Caco-2 (cell line): ENCODE results near the gene ABCA1. TPM values are rescaled to one million over a fixed set of nuclear protein-coding genes. Genes with fewer than 3 reads are reported as not detected.
"Not testable (repeated sequence)": the region's sequence is repeated elsewhere in the genome, so short reads cannot be mapped to it uniquely, and the experiment has no call there.

Experiments used
- BruUV-seq: library from RNA; stranded (reverse); fragments of 400-500 nt; replicated peaks from 2 replicates; lab custom pipeline; 2021; lab: Mats Ljungman, UMichigan
- CTCF ChIA-PET: fragments of 300-600 bp; sonication (Branson Sonifier 250); formaldehyde crosslinking; loops from one replicate; lab custom pipeline; 2022; ENCODE audit warnings: antibody characterized with exemption; lab: Charles Lee
- POLR2A ChIA-PET: fragments of 300-600 bp; sonication (Branson Sonifier 250); formaldehyde crosslinking; loops from one replicate; lab custom pipeline; 2022; ENCODE audit warnings: antibody characterized with exemption; lab: Charles Lee
- DNase-seq, 2 experiments: peaks; one replicate each; pipeline versions ENCODE4 v3.0.0 to v3.0.0-alpha.2; 2020 to 2022
- H3K27me3 ChIP-seq: replicated peaks from 2 replicates; pipeline ENCODE4 v1.6.0; 2011; ENCODE audit warnings: low read length; ENCODE audit not compliant: control insufficient read depth, insufficient read depth
- H3K36me3 ChIP-seq: 2 replicates; pipeline ENCODE4 v1.5.1; 2011; ENCODE audit warnings: low read length; ENCODE audit not compliant: control insufficient read depth, insufficient read depth
- H3K4me1 ChIP-seq: fragments of 250-450 bp; sonication (Bioruptor Pico); 2 replicates; pipeline ENCODE4 v1.5.1; 2020; ENCODE audit warnings: mild to moderate bottlenecking
- H3K4me3 ChIP-seq: 2 replicates; pipeline ENCODE4 v1.5.1; 2011; ENCODE audit warnings: low read depth, mild to moderate bottlenecking, control low read depth, low read length
- H3K9me3 ChIP-seq: fragments of 250-450 bp; sonication (Bioruptor Pico); 2 replicates; pipeline ENCODE4 v1.5.1; 2020; ENCODE audit warnings: mild to moderate bottlenecking, moderate library complexity
- H3K27ac Mint-ChIP-seq: one replicate; pipeline ENCODE4 v1.8.0; 2022; ENCODE audit warnings: mixed read lengths; ENCODE audit not compliant: unreplicated experiment
- H3K27me3 Mint-ChIP-seq: one replicate; pipeline ENCODE4 v1.8.0; 2022; ENCODE audit warnings: mixed read lengths; ENCODE audit not compliant: insufficient read depth, unreplicated experiment
- H3K36me3 Mint-ChIP-seq: one replicate; pipeline ENCODE4 v1.8.0; 2022; ENCODE audit warnings: mild to moderate bottlenecking, mixed read lengths; ENCODE audit not compliant: insufficient read depth, unreplicated experiment
- H3K4me1 Mint-ChIP-seq: one replicate; pipeline ENCODE4 v1.8.0; 2022; ENCODE audit warnings: low read depth, mixed read lengths; ENCODE audit not compliant: unreplicated experiment
- H3K4me3 Mint-ChIP-seq: one replicate; pipeline ENCODE4 v1.8.0; 2022; ENCODE audit warnings: mild to moderate bottlenecking, moderate library complexity, mixed read lengths; ENCODE audit not compliant: unreplicated experiment
- H3K9me3 Mint-ChIP-seq: one replicate; pipeline ENCODE4 v1.8.0; 2022; ENCODE audit warnings: mixed read lengths; ENCODE audit not compliant: unreplicated experiment
- CTCF ChIP-seq, 2 experiments: fragments of 200-600 bp in 1 of 2; IDR thresholded peaks; 1 replicate in 1 of 2; 2 replicates in 1 of 2; pipeline versions ENCODE4 v1.5.1 to v1.8.0; 2011 to 2022; ENCODE audit warnings: antibody characterized with exemption in 1 of 2, control low read depth in 1 of 2, inconsistent platforms in 1 of 2, low read depth in 1 of 2, low read length in 1 of 2, mild to moderate bottlenecking in 1 of 2, moderate library complexity in 1 of 2; ENCODE audit not compliant: insufficient read depth in 1 of 2, severe bottlenecking in 1 of 2, unreplicated experiment in 1 of 2
- intact Hi-C: fragments of 100-400 bp; cut with micrococcal nuclease; formaldehyde crosslinking; loops from one replicate; pipeline ENCODE4 v1.10.0; 2022; ENCODE audit not compliant: unreplicated experiment
- total RNA-seq: library from RNA; stranded (reverse); gene quantifications from 2 replicates; pipeline ENCODE4 v1.2.3, GENCODE V29; 2022

Gene ABCA1
- total RNA-seq, 1 experiment from 2014 or later: 14.0 TPM

DNA sequence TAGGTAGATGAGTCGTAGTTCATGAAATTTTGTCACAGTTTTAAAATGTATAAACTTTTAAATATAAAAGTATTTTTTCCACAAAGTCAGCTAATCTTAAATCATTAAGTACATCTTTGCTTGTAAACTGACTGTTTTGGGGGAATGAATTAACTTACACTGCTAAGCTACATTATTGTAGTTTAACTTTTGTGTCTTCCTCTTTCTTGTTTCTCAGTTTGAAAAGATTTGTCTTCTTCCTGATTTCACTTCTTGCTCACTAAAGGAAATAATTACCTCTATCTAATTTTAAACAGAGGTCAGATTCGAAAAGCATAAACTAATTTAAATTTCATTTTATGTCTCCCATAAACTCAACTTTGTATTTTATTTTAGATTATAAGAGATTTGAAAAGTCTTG is 158.3 kb downstream of the ABCA1 start:
- no peaks in the 10 kb centered on the region for H3K27me3 ChIP-seq
- no peak overlapping the region for H3K4me3 ChIP-seq
- H3K27ac Mint-ChIP-seq: no peak overlapping the region
- no peaks in the 10 kb centered on the region for H3K36me3 Mint-ChIP-seq
- DNase-seq: no peak
- intact Hi-C loops: no loop called here
- H3K9me3 ChIP-seq: no peaks in the 10 kb centered on the region
- TF ChIP-seq CTCF (IDR thresholded peaks at IDR 0.05; ENCODE audit: insufficient read depth in 1 of 2, low read depth in 1 of 2, low read length in 1 of 2, severe bottlenecking in 1 of 2, unreplicated experiment in 1 of 2): no peak
- H3K4me3 Mint-ChIP-seq: no peak overlapping the region
- no peaks in the 10 kb centered on the region for H3K36me3 ChIP-seq
- POLR2A ChIA-PET: no interaction called here
- CTCF ChIA-PET: no interaction called here
- no peaks in the 10 kb centered on the region for H3K27me3 Mint-ChIP-seq
- BruUV-seq: no TSS peak
- no peaks in the 10 kb centered on the region for H3K4me1 Mint-ChIP-seq
- H3K9me3 Mint-ChIP-seq: no peaks in the 10 kb centered on the region
- no peaks in the 10 kb centered on the region for H3K4me1 ChIP-seq

GRCh38 chr9:104769029-104769428 is 158.9 kb downstream of the ABCA1 start:
- CTCF ChIA-PET, POLR2A ChIA-PET, intact Hi-C loops: not testable (repeated sequence)

DNA sequence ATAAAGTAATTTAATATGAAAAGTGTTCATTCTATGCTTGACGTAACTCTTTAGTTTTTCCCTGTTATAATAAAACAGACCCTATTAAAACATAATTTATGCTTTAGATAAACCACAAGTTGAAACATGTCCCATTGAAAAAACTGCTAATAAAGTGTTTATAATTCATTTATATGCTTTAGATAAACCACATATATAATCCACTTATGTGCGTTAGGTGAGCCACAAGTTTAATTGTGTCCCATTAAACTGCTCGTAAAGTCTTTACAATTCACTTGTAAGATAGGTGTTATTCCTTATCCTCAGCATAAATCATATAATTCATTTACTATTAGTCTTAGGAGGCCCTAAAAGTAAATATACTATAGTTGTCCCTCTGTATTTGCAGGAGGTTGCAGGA is 160.4 kb downstream of the ABCA1 start:
- ChIA-PET POLR2A (no interaction called here), CTCF (no interaction called here)
- no peak overlapping the region for H3K27ac Mint-ChIP-seq
- H3K4me3 Mint-ChIP-seq: no peak overlapping the region
- Histone ChIP-seq H3K27me3 (no peaks in the 10 kb centered on the region), H3K36me3 (no peaks in the 10 kb centered on the region), H3K4me3 (no peak overlapping the region), H3K4me1 (no peaks in the 10 kb centered on the region), H3K9me3 (no peaks in the 10 kb centered on the region)
- H3K9me3 Mint-ChIP-seq: no peaks in the 10 kb centered on the region
- DNase-seq: no peak
- H3K27me3 Mint-ChIP-seq: no peaks in the 10 kb centered on the region
- BruUV-seq: no TSS peak
- TF ChIP-seq CTCF (IDR thresholded peaks at IDR 0.05; ENCODE audit: insufficient read depth in 1 of 2, low read depth in 1 of 2, low read length in 1 of 2, severe bottlenecking in 1 of 2, unreplicated experiment in 1 of 2): no peak
- intact Hi-C loops: no loop called here
- no peaks in the 10 kb centered on the region for H3K4me1 Mint-ChIP-seq
- peaks cover 7% of the 10 kb centered on the region for H3K36me3 Mint-ChIP-seq

More at GRCh38 chr9:104769029-104769428, 158.9 kb downstream of the ABCA1 start:
- not testable (repeated sequence) for H3K27me3 Mint-ChIP-seq, H3K36me3 Mint-ChIP-seq, H3K9me3 ChIP-seq, H3K27ac Mint-ChIP-seq, H3K27me3 ChIP-seq, H3K4me1 Mint-ChIP-seq, DNase-seq, H3K9me3 Mint-ChIP-seq, BruUV-seq, H3K4me1 ChIP-seq, H3K4me3 Mint-ChIP-seq, H3K4me3 ChIP-seq, H3K36me3 ChIP-seq

DNA sequence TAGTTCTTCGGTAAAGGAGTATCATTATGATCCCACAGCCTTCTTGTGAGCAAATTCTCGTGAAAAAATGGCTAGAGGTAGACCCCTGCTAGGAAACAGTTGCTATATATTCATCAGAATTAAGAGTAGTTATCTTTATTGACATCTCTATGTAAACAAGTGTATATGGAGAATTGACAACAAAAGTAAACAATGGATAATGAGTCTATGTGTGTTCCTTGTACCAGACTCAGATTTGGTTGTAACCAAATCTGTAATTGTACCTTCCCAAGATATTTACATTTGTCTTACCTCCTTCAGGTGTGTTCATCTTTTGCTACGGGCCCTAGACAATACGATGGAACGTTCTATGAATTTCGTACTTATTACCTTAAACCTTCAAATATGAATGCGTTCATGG is 161.9 kb downstream of the ABCA1 start:
- H3K4me1 ChIP-seq: no peaks in the 10 kb centered on the region
- ChIA-PET CTCF (no interaction called here), POLR2A (no interaction called here)
- H3K9me3 ChIP-seq: no peaks in the 10 kb centered on the region
- H3K27me3 Mint-ChIP-seq: no peaks in the 10 kb centered on the region
- peaks cover 7% of the 10 kb centered on the region for H3K36me3 Mint-ChIP-seq
- TF ChIP-seq CTCF (IDR thresholded peaks at IDR 0.05; ENCODE audit: insufficient read depth in 1 of 2, low read depth in 1 of 2, low read length in 1 of 2, severe bottlenecking in 1 of 2, unreplicated experiment in 1 of 2): no peak
- no peak overlapping the region for H3K4me3 ChIP-seq
- no peaks in the 10 kb centered on the region for H3K9me3 Mint-ChIP-seq
- no peak overlapping the region for H3K4me3 Mint-ChIP-seq
- H3K4me1 Mint-ChIP-seq: no peaks in the 10 kb centered on the region
- H3K36me3 ChIP-seq: no peaks in the 10 kb centered on the region
- no peak for DNase-seq
- H3K27ac Mint-ChIP-seq: no peak overlapping the region
- no TSS peak for BruUV-seq
- intact Hi-C loops: no loop called here
- H3K27me3 ChIP-seq: no peaks in the 10 kb centered on the region
